GM12872 (cell line): ENCODE results near the gene IDNK.

ENCODE experiments used
- TF ChIP-seq, protein P1 (sequence below): IDR thresholded peaks from 3 replicates; pipeline ENCODE4 v1.5.1; 2011; ENCODE audit warnings: low read depth, mild to moderate bottlenecking, low read length, moderate library complexity; ENCODE audit not compliant: insufficient read depth

IDNK gene

DNA sequence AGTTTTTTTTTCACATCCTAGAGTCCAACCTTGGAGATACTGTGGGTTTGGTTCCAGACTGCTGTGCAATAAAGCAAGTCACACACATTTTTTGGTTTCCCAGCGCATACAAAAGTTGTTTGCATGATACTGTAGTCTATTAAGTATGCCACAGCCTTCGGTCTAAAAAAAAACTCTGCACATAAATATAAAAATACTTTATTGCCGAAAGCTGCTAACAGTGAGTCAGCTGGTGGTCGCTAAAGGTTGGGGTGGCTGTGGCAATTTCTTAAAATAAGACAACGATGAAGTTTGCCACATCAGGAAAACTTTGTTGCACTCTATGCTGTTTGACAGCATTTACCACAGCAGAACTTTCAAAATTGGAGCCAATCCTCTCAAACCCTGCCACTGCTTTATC, 47.4 kb downstream of the IDNK start:
- TF ChIP-seq, protein P1, sequence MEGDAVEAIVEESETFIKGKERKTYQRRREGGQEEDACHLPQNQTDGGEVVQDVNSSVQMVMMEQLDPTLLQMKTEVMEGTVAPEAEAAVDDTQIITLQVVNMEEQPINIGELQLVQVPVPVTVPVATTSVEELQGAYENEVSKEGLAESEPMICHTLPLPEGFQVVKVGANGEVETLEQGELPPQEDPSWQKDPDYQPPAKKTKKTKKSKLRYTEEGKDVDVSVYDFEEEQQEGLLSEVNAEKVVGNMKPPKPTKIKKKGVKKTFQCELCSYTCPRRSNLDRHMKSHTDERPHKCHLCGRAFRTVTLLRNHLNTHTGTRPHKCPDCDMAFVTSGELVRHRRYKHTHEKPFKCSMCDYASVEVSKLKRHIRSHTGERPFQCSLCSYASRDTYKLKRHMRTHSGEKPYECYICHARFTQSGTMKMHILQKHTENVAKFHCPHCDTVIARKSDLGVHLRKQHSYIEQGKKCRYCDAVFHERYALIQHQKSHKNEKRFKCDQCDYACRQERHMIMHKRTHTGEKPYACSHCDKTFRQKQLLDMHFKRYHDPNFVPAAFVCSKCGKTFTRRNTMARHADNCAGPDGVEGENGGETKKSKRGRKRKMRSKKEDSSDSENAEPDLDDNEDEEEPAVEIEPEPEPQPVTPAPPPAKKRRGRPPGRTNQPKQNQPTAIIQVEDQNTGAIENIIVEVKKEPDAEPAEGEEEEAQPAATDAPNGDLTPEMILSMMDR, result no peak

DNA sequence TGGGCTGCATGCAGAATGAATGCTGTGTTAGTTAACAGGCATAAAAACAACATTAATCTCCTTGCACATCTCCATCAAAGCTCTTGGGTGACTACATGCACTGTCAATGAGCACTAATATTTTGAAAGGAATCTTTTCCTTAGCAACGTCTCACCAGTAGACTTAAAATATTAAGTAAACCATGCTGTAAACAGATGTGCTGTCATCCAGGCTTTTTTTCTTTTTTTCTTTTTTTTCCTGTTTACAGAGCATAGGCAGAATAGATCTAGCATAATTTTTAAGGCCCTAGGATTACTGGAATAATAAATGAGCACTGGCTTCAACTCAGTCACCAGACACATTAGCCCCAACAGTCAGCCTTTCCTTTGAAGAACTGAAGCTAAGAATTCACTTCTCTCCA, 48.5 kb downstream of the IDNK start:
- TF ChIP-seq, protein P1, result no peak

DNA sequence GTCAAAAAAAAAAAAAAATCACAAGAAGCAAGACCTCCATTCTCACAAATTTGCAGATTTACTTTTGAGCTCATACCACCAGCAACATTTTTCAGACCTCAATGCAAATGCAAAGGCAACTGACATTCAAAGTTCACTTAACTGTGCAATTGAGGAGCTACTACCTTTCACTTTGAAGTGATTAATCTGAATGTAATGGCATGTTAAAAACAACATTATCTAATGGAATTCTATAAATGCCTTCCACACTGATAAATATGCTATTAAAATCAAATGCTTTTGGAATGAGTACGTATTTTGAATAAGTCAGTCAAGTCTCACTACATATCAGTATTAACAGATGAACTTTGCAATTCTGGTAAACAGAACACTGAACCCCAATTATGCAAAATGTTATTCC, 52.5 kb downstream of the IDNK start:
- TF ChIP-seq, protein P1, result no peak

DNA sequence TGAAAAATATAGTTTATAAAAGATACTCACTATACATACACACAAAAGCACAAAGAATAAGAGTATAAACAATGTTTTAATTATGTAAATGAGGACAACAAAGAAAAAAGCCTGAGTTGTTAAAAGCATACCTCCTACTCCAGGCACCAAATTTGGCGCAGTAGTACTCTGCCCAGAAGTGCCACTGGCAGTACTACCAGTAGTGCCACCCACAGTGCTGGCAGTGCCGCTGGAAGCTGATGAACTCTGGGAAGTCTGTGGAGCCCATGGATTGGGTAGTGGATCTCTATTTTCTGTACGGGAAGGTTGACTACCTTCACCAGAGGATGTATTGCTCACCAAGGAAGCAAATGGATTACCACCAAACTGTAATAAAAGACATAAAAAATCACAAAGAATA, 54.7 kb downstream of the IDNK start:
- TF ChIP-seq, protein P1, result no peak

DNA sequence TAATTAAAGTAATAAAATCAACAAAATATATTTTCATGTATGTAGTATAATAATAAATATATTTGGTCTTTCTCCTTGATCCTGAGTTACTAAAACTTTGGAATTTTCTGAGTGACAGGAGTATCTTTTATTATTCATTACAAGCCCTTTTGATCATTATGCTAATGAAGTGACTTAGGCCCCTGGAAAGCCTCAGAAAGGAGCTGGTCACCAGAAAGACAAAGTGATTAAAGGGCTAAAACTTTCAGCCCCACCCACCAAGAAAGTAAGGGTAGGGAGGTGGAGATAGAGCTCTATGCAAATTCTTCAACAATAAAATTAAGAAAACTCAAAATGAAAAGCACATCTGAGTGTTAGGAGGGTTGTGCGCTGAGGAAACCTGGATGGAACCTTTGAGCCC, 57.3 kb downstream of the IDNK start:
- TF ChIP-seq, protein P1, result no peak

DNA sequence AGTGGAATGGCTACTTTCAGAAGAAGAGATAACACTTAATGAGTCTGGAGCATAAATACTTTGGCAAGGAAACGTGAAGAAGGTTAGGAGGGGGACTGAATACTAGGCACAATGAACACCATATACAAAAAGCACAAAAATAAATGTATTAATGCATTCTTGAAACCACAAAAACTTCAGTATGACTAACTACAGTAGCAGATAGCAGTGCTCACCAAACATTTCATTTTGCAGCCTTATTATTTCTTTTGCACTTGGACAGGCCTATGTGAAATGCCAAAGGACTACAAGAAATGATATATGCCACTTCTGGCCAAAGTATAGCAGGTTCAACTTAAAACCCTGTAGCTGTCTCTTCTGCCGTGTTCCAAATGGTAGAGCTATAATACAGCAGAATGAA, 58.5 kb downstream of the IDNK start:
- TF ChIP-seq, protein P1, result no peak

DNA sequence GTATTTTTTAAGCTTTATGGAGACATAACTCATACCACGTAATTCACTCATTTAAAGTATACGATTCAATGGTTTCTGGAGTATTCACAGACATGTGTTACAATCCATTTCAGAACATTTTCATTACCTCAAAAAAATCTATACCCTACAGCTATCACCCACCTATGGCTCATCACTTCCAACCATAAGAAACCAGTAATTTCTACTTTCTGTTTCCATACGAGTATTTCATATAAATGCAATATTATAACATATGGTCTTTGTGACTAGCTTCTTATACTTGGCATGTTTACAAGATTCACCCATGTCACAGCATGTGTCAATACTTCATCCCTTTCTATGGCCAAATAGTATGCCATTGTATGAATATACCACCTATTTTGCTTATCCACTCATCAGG, 66.0 kb downstream of the IDNK start:
- TF ChIP-seq, protein P1, result no peak

DNA sequence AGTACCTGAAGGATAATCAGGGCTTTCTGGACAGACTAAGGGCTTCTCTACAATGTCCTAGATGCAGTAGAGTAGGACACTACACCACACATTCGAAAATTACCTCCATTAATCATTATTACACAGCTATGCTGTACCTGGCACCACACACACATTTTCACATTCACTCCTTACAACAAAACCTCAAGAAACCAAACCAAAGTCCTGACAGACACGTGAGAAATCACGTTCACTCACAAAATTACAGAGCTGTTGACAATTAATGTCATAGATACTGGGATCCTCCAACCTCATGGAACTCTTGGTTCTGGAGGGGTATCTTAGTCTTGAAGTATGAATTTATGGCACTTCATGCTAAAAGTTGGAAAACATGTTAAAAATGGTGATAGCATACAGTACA, 68.5 kb downstream of the IDNK start:
- TF ChIP-seq, protein P1, result no peak
